T-helper 2 cell treated with Interferon-gamma antibody and Interleukin-4, amounts not matched to agents 5 μg/mL and 100 μg/mL, for 36 hours (primary cell): ENCODE data around the gene CDC14B.
A peak's percentile ranks its signal among the peaks of the same experiment; 100 is the strongest.
"Not testable (repeated sequence)": the region's sequence is repeated elsewhere in the genome, so short reads cannot be mapped to it uniquely, and the experiment has no call there.

Experiments
- DNase-seq: peaks from one replicate; pipeline ENCODE4 v3.0.0; 2021; ENCODE audit warnings: low spot score
- H3K27ac Mint-ChIP-seq: one replicate; pipeline ENCODE4 v1.8.0; 2021; ENCODE audit warnings: mild to moderate bottlenecking, mixed read lengths
- H3K27me3 Mint-ChIP-seq: one replicate; pipeline ENCODE4 v1.8.0; 2021; ENCODE audit warnings: low read depth, mixed read lengths
- H3K36me3 Mint-ChIP-seq: one replicate; pipeline ENCODE4 v1.8.0; 2021; ENCODE audit warnings: low read depth, mixed read lengths
- H3K4me1 Mint-ChIP-seq: one replicate; pipeline ENCODE4 v1.8.0; 2021; ENCODE audit warnings: low read depth, mixed read lengths
- H3K4me3 Mint-ChIP-seq: one replicate; pipeline ENCODE4 v1.8.0; 2022; ENCODE audit warnings: mild to moderate bottlenecking, moderate library complexity, mixed read lengths
- H3K9me3 Mint-ChIP-seq: one replicate; pipeline ENCODE4 v1.8.0; 2021; ENCODE audit warnings: mixed read lengths

The CDC14B gene

GRCh38 chr9:96587338-96588315, 32.0 kb downstream of the CDC14B start:
- no peak for DNase-seq
- Mint-ChIP-seq H3K9me3 (no peaks in the 10 kb centered on the region), H3K27ac (no peak overlapping the region), H3K27me3 (peaks cover 10% of the 10 kb centered on the region), H3K4me3 (no peak overlapping the region), H3K36me3 (no peaks in the 10 kb centered on the region), H3K4me1 (no peaks in the 10 kb centered on the region)

DNA sequence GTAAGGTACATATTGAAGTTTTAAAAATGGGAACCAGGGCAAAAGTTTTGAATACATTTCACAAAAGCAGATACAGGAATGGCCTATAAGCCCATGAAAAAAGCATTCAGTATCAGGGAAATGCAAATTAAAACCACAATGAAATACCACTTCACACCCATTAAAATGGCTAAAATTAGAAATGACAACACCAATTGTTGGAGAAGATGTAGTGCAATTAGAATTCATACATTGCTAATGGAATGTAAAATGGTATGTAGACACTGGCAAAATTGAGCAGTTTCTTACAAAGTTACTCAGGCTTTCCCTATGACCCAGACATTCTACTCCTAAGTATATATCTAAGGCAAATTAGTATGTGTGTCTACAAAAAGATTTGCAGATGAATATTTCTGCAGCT, 34.2 kb downstream of the CDC14B start:
- no peaks in the 10 kb centered on the region for H3K36me3 Mint-ChIP-seq
- H3K4me3 Mint-ChIP-seq = no peak overlapping the region

DNA sequence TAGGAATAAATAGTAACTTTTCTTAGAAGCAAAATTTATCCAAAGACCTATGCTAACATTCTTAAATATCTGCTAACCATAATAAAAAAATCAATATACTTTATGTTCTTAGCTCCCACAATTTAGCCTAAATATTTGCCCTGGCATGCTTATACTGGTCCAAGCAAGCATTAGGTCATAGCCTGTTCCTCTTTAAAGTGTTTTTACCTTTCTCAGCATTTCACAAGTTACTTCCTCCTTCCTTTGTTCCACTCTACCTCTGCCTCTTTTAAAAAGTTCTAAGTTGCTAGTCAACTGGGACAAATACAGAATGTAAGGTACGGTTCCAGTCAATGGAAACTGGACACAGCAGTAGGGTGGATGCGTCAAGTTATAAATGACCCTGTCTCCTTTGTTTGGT, 37.4 kb downstream of the CDC14B start:
- DNase-seq, H3K36me3 Mint-ChIP-seq, H3K4me3 Mint-ChIP-seq, H3K4me1 Mint-ChIP-seq, H3K27ac Mint-ChIP-seq, H3K27me3 Mint-ChIP-seq, H3K9me3 Mint-ChIP-seq: not testable (repeated sequence)

More for the DNA sequence above, 34.2 kb downstream of the CDC14B start:
- Mint-ChIP-seq H3K27ac (no peak overlapping the region), H3K4me1 (no peaks in the 10 kb centered on the region), H3K27me3 (peaks cover 8% of the 10 kb centered on the region), H3K9me3 (no peaks in the 10 kb centered on the region)
- DNase-seq = no peak

- no peak for DNase-seq
- Mint-ChIP-seq H3K4me1 (no peaks in the 10 kb centered on the region), H3K27me3 (peaks cover 7% of the 10 kb centered on the region), H3K9me3 (no peaks in the 10 kb centered on the region), H3K4me3 (no peak overlapping the region), H3K36me3 (no peaks in the 10 kb centered on the region), H3K27ac (no peak overlapping the region)
These were observed 37.9 kb downstream of the CDC14B start for GRCh38 chr9:96581786-96582185.

- H3K27ac Mint-ChIP-seq = no peak overlapping the region
- no peaks in the 10 kb centered on the region for H3K9me3 Mint-ChIP-seq
- no peak overlapping the region for H3K4me3 Mint-ChIP-seq
- peaks cover 7% of the 10 kb centered on the region for H3K27me3 Mint-ChIP-seq
- no peak for DNase-seq
- H3K36me3 Mint-ChIP-seq = no peaks in the 10 kb centered on the region
- H3K4me1 Mint-ChIP-seq = no peaks in the 10 kb centered on the region
These were observed 38.3 kb downstream of the CDC14B start for GRCh38 chr9:96581301-96581700.

GRCh38 chr9:96574931-96575351, 44.7 kb downstream of the CDC14B start:
- H3K36me3 Mint-ChIP-seq = no peaks in the 10 kb centered on the region
- H3K4me3 Mint-ChIP-seq = no peak overlapping the region
- H3K9me3 Mint-ChIP-seq = no peaks in the 10 kb centered on the region
- no peaks in the 10 kb centered on the region for H3K4me1 Mint-ChIP-seq
- no peak for DNase-seq
- H3K27ac Mint-ChIP-seq = no peak overlapping the region
- peaks cover 11% of the 10 kb centered on the region for H3K27me3 Mint-ChIP-seq

DNA sequence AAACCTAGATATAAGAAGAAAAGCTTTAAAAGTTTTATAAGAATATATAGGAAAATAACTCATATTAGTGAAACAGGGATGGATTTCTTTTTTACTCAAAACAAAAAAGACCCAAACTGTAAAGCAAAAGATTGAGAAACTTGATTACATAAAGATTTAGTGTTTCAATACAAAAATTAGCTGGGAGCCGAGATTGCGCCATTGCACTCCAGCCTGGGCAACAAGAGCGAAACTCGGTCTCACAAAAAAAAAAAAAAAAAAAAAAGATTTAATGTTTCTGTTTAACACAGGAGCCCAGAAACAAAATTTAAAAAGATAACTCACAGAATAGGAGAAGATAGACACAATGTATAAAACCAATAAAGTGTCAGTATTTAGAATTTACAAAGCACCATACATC, 45.2 kb downstream of the CDC14B start:
- DNase-seq = no peak
- Mint-ChIP-seq H3K36me3 (no peaks in the 10 kb centered on the region), H3K27ac (no peak overlapping the region), H3K27me3 (peaks cover 13% of the 10 kb centered on the region), H3K4me3 (no peak overlapping the region), H3K4me1 (no peaks in the 10 kb centered on the region), H3K9me3 (no peaks in the 10 kb centered on the region)

GRCh38 chr9:96567203-96567700, 52.4 kb downstream of the CDC14B start:
- H3K4me3 Mint-ChIP-seq = peak overlapping the region; percentile 83
- peaks cover 2% of the 10 kb centered on the region for H3K36me3 Mint-ChIP-seq
- H3K27ac Mint-ChIP-seq = peak overlapping the region; percentile 69
- peaks cover 30% of the 10 kb centered on the region for H3K4me1 Mint-ChIP-seq
- peak; percentile 13 for DNase-seq
- H3K9me3 Mint-ChIP-seq = no peaks in the 10 kb centered on the region
- H3K27me3 Mint-ChIP-seq = peaks cover 7% of the 10 kb centered on the region

DNA sequence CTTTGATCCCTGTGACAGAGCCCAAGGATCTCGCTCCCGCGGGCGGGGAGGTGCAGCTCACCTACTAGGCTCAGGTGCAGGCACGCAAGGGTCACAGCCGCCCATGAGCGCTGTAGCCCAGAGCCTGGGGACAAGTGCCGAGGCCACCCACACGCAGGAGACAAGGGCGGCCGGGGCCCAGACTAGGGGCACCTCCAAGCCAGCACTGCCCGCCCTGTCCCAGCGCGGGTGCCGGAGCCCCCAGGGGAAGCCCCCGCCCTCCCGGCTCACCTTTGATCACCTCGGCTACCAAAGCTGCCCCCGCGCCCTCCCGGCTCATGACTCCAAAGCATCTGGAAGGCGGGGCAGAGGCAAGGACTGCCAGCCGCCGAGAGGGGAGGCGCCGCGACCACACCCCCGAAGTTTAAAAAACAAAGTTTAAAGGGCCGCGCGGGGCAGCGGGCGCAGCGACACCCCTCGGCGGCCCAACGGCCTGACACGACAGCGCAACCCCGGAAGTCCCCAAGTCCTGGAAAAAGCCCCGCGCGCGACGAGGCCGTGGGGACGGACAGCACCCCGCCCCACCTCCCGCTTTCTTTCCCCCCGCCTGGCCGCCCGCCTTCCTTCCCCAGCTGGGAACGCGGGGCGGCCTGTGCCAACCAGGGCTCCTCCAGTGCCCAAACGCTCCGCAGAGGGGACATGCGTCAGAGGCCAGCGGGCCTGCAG, 53.0 kb downstream of the CDC14B start:
- peak overlapping the region; percentile 83 for H3K4me3 Mint-ChIP-seq
- H3K4me1 Mint-ChIP-seq = peaks cover 30% of the 10 kb centered on the region
- peaks cover 7% of the 10 kb centered on the region for H3K27me3 Mint-ChIP-seq
- no peaks in the 10 kb centered on the region for H3K9me3 Mint-ChIP-seq
- H3K27ac Mint-ChIP-seq = peak overlapping the region; percentile 73
- DNase-seq = peak; percentile 75
- H3K36me3 Mint-ChIP-seq = peaks cover 2% of the 10 kb centered on the region

DNA sequence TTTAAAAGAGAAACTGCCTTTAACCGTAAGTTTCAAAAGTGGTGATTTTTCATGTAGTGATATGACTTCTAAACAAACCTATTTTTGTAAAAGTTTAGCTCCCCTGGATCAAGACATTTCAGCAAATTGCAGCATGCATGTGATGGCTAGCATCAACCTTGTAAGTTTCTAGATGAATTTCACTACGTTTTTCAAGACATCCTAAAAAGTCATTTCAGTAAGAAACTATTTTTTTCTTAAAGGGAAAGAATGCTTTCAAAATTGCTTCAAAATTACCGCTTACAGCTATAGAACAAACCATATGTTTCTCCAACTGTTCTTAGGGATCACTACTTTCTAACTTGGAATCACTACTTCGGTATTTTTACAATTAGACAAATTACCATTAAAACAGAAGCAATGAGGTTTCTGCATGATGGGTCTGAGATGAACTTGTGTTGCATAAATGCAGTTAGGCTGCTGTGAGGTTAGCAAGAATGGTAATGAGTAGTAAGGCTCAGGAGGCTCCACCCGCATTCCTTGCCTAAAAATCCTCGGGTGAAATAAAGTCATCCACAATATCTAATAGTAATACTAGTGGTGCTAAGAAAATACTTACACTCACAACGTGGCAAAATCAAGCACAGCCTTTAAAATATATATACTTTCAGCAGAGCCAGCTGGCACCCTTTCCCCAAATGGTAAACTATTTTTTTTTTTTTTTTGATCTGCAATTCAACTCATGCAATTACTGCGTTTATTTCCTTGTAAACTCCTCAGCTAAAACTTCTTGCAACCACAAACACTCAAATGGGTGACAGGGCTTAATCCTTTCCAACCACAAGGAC, 53.8 kb downstream of the CDC14B start:
- Mint-ChIP-seq H3K9me3 (no peaks in the 10 kb centered on the region), H3K36me3 (peaks cover 2% of the 10 kb centered on the region), H3K27me3 (peaks cover 7% of the 10 kb centered on the region), H3K4me1 (peaks cover 30% of the 10 kb centered on the region), H3K4me3 (peak overlapping the region; percentile 83), H3K27ac (peak overlapping the region; percentile 73)
- DNase-seq = no peak

DNA sequence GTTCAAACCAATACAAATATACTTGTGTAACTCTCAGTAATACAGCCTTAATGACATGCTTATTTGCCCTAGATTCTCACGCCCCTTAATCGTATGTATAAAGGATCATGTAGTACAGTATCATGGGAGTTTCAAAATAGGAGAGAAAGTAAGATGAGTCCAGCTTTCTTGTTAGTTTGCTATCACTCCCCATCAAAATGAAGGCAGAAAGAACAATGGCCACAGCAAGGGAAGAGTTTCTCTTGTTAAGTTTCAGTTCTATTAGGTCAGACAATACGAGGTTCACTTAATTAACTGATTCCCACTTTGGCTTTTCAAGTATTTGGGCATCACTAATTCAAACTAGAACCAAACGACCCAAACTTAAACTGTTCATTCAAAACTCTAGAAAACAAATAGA, 55.4 kb downstream of the CDC14B start:
- Mint-ChIP-seq H3K4me3 (no peak overlapping the region), H3K9me3 (no peaks in the 10 kb centered on the region), H3K27me3 (peaks cover 1% of the 10 kb centered on the region), H3K36me3 (peaks cover 2% of the 10 kb centered on the region), H3K4me1 (peaks cover 33% of the 10 kb centered on the region), H3K27ac (no peak overlapping the region)
- no peak for DNase-seq

- DNase-seq = no peak
- Mint-ChIP-seq H3K4me1 (peaks cover 18% of the 10 kb centered on the region), H3K36me3 (peaks cover 2% of the 10 kb centered on the region), H3K27ac (no peak overlapping the region), H3K27me3 (no peaks in the 10 kb centered on the region), H3K9me3 (no peaks in the 10 kb centered on the region), H3K4me3 (no peak overlapping the region)
These were observed 60.2 kb downstream of the CDC14B start for GRCh38 chr9:96559339-96559943.

- Mint-ChIP-seq H3K4me1 (peaks cover 16% of the 10 kb centered on the region), H3K4me3 (no peak overlapping the region), H3K27ac (no peak overlapping the region), H3K36me3 (no peaks in the 10 kb centered on the region), H3K27me3 (no peaks in the 10 kb centered on the region), H3K9me3 (no peaks in the 10 kb centered on the region)
- no peak for DNase-seq
These were observed 61.7 kb downstream of the CDC14B start for GRCh38 chr9:96557921-96558320.
